NCI-H2196 treated with DMSO at 0.1 percent for 48 hours (cell line): Measurements from ENCODE around the gene PXK.
A peak's percentile ranks its signal among the peaks of the same experiment; 100 is the strongest.
"Not testable (repeated sequence)": the region's sequence is repeated elsewhere in the genome, so short reads cannot be mapped to it uniquely, and the experiment has no call there.

Source experiments
- DNase-seq: peaks from one replicate; lab custom pipeline; 2025; ENCODE audit not compliant: unreplicated experiment; lab: John Stamatoyannopoulos, UW

PXK gene

DNA sequence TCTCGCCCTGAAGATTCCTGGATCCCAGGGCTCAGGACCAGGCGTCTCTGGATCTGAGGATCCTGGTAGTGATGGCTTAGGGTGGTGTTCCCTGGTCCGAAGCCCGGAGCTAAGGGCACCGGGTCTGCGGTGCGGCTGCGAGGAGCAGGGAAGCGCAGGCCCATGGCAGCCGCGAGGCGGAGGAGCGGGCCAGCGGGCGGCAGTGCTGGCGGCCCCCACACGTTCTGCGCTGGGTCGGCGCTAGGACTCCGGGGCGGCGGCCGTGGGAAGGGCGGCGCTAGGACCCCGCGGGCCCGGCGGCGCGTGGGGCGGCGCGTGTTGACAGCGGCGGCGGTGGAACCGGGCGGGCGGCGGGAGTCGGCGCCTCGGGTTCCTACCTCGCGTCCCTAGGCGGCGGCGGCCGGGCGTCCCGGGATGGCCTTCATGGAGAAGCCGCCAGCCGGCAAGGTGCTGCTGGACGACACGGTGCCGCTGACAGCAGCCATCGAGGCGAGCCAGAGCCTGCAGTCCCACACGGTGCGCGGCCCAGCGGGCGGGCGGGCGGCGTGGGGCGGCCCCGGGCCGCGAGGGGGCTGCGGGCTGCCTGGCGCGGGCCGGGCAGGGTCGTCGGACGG is at the start of gene PXK:
PXK (plus strand) TSS at position 318 of the 614 bp plus-strand sequence; CDS start at position 415, 97 bp downstream.
- no peak for DNase-seq

DNA sequence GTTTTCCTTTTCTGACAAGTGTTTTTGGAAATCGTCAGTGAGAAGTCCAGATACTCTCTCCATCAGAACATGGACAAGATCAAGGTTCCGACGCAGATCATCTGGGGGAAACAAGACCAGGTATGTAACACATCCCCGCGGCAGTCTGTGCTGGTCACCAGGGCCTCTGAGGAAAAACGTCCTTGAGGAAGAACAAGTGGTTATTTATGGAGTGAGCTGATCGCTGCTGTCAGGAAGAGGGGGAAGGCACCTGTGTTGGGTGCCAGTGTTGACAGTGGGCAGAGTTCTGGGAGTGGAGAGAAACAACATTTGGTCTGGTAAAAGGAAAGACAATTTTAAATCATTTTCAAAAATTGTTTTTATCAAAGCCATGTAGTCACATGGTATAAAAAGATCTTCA is 47.4 kb upstream of the PXK start:
- no peak for DNase-seq

- DNase-seq = no peak
These were observed 45.3 kb upstream of the PXK start for GRCh38 chr3:58287354-58287753.

DNA sequence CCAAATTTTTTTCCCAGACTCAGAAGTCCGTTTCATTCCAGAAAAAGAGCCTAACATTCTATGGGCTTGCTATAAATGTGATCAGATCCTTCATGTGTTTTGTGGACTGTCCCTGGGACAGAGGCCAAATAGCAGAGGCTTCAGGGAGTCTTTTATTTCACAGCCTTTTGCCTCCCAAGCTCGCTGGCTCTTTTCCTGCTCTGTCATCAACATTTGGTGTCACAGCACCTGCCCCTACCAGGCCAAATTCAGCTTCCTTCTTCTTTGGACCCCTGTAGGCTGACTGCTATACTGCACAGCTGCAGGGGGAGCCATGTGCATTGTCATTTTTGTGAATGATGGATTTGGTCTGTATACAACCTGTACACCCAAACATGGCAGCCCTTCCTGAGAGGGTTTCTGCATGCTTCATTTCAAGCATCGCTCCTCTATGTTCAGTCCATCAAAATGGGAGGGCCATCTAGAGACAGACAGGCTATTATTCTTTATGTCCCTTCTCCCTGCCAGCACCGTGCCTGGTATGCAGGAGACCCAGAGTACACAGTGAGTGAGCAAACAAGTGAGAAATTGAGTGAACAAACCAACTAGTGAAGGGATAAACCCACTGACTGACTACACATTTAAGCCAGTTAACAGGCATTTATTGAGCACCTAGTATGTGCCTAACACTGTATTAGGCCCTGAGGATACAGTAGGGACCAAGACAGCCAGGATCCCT is 44.5 kb upstream of the PXK start:
- no peak for DNase-seq

DNA sequence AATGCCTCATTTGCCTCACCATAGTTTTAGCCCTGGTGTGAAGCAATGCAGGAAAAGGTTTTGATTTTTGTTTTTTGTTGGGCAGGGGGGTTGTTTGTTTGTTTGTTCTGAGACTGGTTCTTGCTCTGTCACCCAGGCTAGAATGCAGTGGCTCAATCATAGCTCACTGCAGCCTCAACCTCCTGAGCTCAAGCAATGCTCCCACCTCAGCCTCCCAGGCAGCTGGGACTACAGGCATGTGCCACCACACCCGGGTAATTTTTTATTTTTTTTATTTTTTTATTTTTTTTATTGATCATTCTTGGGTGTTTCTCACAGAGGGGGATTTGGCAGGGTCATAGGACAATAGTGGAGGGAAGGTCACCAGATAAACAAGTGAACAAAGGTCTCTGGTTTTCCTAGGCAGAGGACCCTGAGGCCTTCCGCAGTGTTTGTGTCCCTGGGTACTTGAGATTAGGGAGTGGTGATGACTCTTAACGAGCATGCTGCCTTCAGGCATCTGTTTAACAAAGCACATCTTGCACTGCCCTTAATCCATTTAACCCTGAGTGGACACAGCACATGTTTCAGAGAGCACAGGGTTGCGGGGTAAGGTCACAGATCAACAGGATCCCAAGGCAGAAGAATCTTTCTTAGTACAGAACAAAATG is 43.6 kb upstream of the PXK start:
- not testable (repeated sequence) for DNase-seq

DNA sequence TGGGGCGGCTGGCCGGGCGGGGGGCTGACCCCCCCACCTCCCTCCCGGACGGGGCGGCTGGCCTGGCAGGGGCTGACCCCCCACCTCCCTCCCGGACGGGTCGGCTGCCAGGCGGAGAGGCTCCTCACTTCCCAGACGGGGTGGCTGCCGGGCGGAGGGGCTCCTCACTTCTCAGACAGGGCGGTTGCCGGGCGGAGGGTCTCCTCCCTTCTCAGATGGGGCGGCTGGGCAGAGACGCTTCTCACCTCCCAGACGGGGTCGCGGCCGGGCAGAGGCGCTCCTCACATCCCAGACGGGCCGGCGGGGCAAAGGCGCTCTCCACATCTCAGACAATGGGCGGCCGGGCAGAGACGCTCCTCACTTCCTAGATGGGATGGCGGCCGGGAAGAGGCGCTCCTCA is 42.2 kb upstream of the PXK start:
- not testable (repeated sequence) for DNase-seq

DNA sequence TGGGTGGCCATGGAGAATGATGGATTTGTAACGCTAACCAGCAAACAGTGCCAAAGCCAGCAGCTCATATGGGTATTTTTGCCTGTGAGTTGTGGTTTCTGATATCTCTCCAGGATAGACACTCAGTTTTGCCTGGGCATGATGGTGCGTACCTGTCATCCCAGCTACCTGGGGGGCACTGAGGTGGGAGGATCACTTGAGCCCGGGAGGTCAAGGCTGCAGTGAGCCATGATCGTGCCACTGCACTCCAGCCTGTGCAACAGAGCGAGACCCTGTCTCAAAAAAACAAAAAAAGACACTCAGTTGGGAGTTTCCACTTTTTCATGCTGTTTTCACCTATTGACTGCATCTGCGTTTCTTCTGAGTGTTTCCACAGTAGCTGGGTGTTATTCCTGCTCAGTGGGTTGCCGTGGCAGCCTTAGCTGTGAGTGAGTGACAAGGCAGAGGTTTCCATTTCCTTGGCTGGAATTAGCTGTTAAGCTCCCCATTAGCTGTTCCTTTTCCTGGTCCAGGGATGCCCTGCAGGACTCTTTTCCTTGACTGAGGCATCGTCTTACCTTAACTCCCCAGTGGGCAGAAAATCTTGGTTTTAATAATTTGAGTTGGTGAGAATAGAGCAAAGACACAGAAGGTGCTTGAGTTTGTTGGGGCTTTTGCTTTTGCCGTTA is 40.9 kb upstream of the PXK start:
- no peak for DNase-seq

DNA sequence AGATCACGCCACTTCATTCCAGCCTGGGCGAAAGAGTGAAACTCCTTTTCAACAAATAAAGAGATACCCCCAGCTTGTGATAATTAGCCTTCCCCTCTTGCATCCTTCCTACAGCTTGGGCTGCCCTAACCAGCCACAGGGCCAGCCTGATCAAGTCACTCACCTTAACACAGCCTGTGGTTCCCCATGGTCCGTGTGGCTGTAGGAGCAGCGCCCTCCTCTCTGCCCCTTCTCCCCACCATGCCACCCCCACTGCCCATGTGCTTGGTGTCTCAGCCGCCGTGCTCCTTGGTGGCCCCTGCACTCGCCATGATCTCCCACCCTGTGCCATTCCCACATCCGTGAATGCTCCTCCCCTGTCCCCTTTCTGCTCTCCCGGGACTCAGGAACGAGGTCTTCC is 39.8 kb upstream of the PXK start:
- DNase-seq = no peak

DNA sequence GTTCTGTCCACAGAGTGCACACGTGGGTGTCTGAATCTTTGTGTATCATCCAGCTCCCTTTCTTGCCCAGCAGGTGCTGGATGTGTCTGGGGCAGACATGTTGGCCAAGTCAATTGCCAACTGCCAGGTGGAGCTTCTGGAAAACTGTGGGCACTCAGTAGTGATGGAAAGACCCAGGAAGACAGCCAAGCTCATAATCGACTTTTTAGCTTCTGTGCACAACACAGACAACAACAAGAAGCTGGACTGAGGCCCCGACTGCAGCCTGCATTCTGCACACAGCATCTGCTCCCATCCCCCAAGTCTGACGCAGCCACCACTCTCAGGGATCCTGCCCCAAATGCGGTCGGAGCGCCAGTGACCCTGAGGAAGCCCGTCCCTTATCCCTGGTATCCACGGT is 39.2 kb upstream of the PXK start:
- no peak for DNase-seq

GRCh38 chr3:58296269-58296668 is 36.4 kb upstream of the PXK start:
- DNase-seq = no peak

DNA sequence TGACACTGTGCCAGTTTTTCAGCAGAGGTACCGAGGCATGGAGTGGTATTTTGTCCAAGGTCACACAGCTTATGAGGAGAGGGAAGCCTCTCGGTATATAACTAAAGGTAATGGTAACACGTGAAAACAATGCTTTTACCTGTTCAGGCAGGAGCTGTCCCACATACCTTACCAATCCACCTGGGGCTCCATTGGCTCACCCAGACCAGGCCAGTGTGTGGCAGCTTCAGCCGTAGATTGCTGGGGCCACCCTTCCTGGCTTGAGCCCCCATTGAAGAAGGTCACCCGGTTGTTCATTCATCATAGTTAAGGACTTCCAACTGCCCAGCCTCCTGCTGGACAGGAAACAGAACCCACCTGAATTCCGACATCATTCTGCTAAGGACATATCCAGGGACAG is 35.8 kb upstream of the PXK start:
- DNase-seq = no peak

DNA sequence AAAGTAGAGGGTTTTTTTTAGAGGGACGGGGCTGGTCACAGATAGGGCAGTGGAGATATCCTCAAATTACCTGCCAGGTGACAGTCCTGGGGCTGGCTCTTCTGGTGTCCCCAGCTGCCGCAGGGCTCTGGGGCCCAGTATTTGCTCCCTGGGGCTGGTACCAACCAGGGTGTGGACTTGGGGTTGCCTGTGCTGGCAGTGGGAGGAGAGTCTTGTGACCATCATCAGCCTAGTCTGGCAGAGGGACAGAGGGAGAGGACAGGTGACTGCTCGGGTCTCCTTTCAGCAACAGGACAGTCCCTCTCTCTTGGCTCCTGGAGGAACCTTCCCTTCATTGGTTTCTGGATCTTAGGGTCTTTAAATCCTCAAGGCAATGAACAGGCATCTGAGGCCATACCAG is 34.5 kb upstream of the PXK start:
- no peak for DNase-seq

DNA sequence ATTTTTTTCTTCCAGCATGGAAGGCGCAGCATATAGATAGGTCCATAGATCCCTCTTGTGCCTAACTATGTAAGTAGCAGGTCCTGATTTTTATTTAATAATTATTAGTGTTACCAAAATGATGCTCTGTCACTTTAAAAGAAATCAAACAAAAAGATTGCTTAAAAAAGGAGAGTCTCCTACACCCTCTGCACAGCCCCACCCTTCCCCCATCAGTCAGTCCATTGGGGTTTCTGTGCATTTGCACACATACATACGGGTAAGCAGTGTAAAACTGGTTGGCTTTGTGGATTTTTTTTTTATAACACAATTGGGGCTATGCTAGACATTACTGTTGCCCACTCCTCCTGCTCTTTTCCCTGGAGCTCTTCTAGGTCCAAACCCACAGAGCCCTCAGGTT is 33.6 kb upstream of the PXK start:
- no peak for DNase-seq

- DNase-seq = no peak
These were observed 32.7 kb upstream of the PXK start for GRCh38 chr3:58299839-58300516.

- peak; percentile 69 for DNase-seq
These were observed 26.6 kb upstream of the PXK start, which contains the start of the genes HTD2 and RPP14 for GRCh38 chr3:58305882-58306711. HTD2 (plus strand) TSS chr3:58306520; CDS start chr3:58317614, 11,094 bp downstream. RPP14 (plus strand) TSS chr3:58306245; CDS start chr3:58310330, 4,085 bp downstream.

GRCh38 chr3:58307639-58308215 is 25.0 kb upstream of the PXK start:
- no peak for DNase-seq

DNA sequence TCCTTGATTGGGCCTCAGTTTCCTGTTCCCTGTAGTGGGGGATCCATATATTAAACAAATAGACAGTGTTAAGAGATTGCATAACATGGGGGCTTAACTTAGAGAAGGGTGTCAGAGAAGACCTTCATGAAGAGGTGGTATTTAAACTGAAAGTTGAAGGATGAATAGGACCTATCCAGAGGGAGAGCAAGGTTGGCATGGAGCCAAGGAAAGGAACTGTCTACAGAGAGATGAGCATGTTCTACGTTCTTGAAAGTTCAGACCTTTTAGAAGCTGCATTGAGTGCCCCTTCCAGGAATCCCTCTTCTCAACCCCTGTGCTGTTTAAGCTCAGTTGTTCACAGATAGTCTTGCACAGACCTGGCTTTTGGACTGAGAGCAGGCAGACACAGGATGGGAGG is 24.0 kb upstream of the PXK start:
- no peak for DNase-seq

GRCh38 chr3:58317811-58318210 is 14.9 kb upstream of the PXK start:
- DNase-seq = no peak

GRCh38 chr3:58321791-58322190 is 10.9 kb upstream of the PXK start:
- no peak for DNase-seq

GRCh38 chr3:58322793-58323192 is 9.9 kb upstream of the PXK start:
- no peak for DNase-seq
